K562 (cell line): ENCODE data around the gene DOK4. TPM values are rescaled to one million over a fixed set of nuclear protein-coding genes. Genes with fewer than 3 reads are reported as not detected.

Experiments
- ASH1L ChIP-seq: fragments of 450-650 bp; IDR thresholded peaks from 2 replicates; pipeline ENCODE4 v1.6.1; 2018; ENCODE audit warnings: borderline replicate concordance, mild to moderate bottlenecking, low read depth; ENCODE audit not compliant: partially characterized antibody
- ATF6 ChIP-seq: sonication (generic); formaldehyde crosslinking; IDR thresholded peaks from 2 replicates; pipeline ENCODE4 v1.4.0; 2020; ENCODE audit warnings: mild to moderate bottlenecking, missing genetic modification reagents
- BRF1 ChIP-seq: IDR thresholded peaks from 3 replicates; pipeline ENCODE4 v1.6.1; 2011; ENCODE audit warnings: borderline replicate concordance, mild to moderate bottlenecking; ENCODE audit not compliant: insufficient read length; ENCODE audit errors: extremely low read depth
- FOXA3 ChIP-seq, 2 experiments: fragments of 450-650 bp in 1 of 2; sonication (generic) in 1 of 2; formaldehyde crosslinking; IDR thresholded peaks in 1 of 2; conservative IDR thresholded peaks in 1 of 2; 2 replicates each; pipeline versions ENCODE4 v1.4.0 to v1.8.0; 2020 to 2022; ENCODE audit warnings: mild to moderate bottlenecking in 2 of 2, missing genetic modification reagents in 1 of 2
- HEY1 ChIP-seq: fragments of 250-450 bp; sonication (Bioruptor Pico); IDR thresholded peaks from 2 replicates; pipeline ENCODE4 v1.5.0; 2020; ENCODE audit warnings: mild to moderate bottlenecking, moderate library complexity, borderline replicate concordance
- HMGXB4 ChIP-seq: sonication (generic); formaldehyde crosslinking; IDR thresholded peaks from 2 replicates; pipeline ENCODE4 v1.8.1; 2023; ENCODE audit warnings: mild to moderate bottlenecking, missing genetic modification reagents
- HOXB6 ChIP-seq: fragments of 250-450 bp; sonication (Bioruptor Pico); IDR thresholded peaks from 2 replicates; pipeline ENCODE4 v1.5.1; 2022; ENCODE audit warnings: mild to moderate bottlenecking, borderline replicate concordance
- IFI16 ChIP-seq: fragments of 250-450 bp; sonication (Bioruptor Pico); IDR thresholded peaks from 2 replicates; pipeline ENCODE4 v2.1.2; 2022; ENCODE audit warnings: mild to moderate bottlenecking, inconsistent platforms
- MED1 ChIP-seq: sonication (generic); formaldehyde crosslinking; IDR thresholded peaks from 2 replicates; pipeline ENCODE4 v1.8.1; 2023; ENCODE audit warnings: missing genetic modification reagents, borderline replicate concordance
- MEIS2 ChIP-seq: fragments of 450-650 bp; IDR thresholded peaks from 2 replicates; pipeline ENCODE4 v1.6.1; 2014; ENCODE audit warnings: mild to moderate bottlenecking; ENCODE audit not compliant: partially characterized antibody
- MXI1 ChIP-seq: IDR thresholded peaks from 2 replicates; pipeline ENCODE4 v1.6.1; 2011; ENCODE audit warnings: low read depth, mild to moderate bottlenecking, improper control_type of control experiment, low read length
- NCOA4 ChIP-seq: fragments of 450-650 bp; IDR thresholded peaks from 2 replicates; pipeline ENCODE4 v1.6.1; 2018; ENCODE audit warnings: mild to moderate bottlenecking; ENCODE audit not compliant: partially characterized antibody
- PCBP1 ChIP-seq: fragments of 200-400 bp; formaldehyde crosslinking; IDR thresholded peaks from 2 replicates; pipeline ENCODE4 v1.6.1; 2018; ENCODE audit warnings: mild to moderate bottlenecking, low read depth, low read length; ENCODE audit not compliant: poor library complexity, severe bottlenecking
- POLR3A ChIP-seq: IDR thresholded peaks from 2 replicates; pipeline ENCODE4 v1.6.1; 2011; ENCODE audit warnings: borderline replicate concordance, mild to moderate bottlenecking, moderate library complexity; ENCODE audit not compliant: insufficient read length, insufficient read depth; ENCODE audit errors: extremely low read depth
- PURB ChIP-seq: sonication (generic); formaldehyde crosslinking; IDR thresholded peaks from 2 replicates; pipeline ENCODE4 v1.9.0; 2021; ENCODE audit warnings: low read depth, mild to moderate bottlenecking, missing genetic modification reagents
- RNF2 ChIP-seq: sonication (generic); IDR thresholded peaks from 2 replicates; pipeline ENCODE4 v1.6.1; 2016
- SMAD4 ChIP-seq: fragments of 250-450 bp; sonication (Bioruptor Pico); conservative IDR thresholded peaks from 2 replicates; pipeline ENCODE4 v1.8.0; 2021; ENCODE audit warnings: inconsistent platforms, mild to moderate bottlenecking, moderate library complexity
- SP2 ChIP-seq: IDR thresholded peaks from 2 replicates; pipeline ENCODE4 v1.6.1; 2011; ENCODE audit warnings: mild to moderate bottlenecking, low read depth, low read length, moderate library complexity; ENCODE audit not compliant: poor library complexity, severe bottlenecking; ENCODE audit errors: extremely low read depth
- TFAM ChIP-seq: fragments of 250-450 bp; sonication (Bioruptor Pico); conservative IDR thresholded peaks from 2 replicates; pipeline ENCODE4 v1.5.0; 2021; ENCODE audit warnings: mild to moderate bottlenecking, moderate library complexity
- USF1 ChIP-seq: sonication (generic); formaldehyde crosslinking; IDR thresholded peaks from 2 replicates; pipeline ENCODE4 v1.9.0; 2022; ENCODE audit warnings: mild to moderate bottlenecking, missing genetic modification reagents
- ZFX ChIP-seq: sonication (generic); formaldehyde crosslinking; IDR thresholded peaks from 2 replicates; pipeline ENCODE4 v1.8.0; 2022; ENCODE audit warnings: mild to moderate bottlenecking, missing genetic modification reagents, moderate library complexity
- ZNF584 ChIP-seq: fragments of 200-800 bp; sonication (Bioruptor generic); IDR thresholded peaks from 2 replicates; pipeline ENCODE4 v1.6.1; 2016; ENCODE audit warnings: low read depth, mild to moderate bottlenecking, missing genetic modification characterization, missing compliant biosample characterization
- ZSCAN29 ChIP-seq: fragments of 450-650 bp; IDR thresholded peaks from 2 replicates; pipeline ENCODE4 v1.6.1; 2017
- polyA plus RNA-seq, 8 experiments: library from polyadenylated mRNA; depleted of rRNA in 4 of 8; stranded (reverse) in 5 of 8; unstranded in 3 of 8; fragments of >200 nt; fragmentation: Nextera tagmentation in 2 of 8; fragmentation: Illumina TruSeq in 1 of 8; extraction: Ambion mirVana in 2 of 8; extraction: Trizol in 1 of 8; gene quantifications; 2 replicates each; pipeline versions ENCODE4 v1.2.1 to v1.2.3, GENCODE V29; 2011 to 2014; ENCODE audit warnings: inconsistent platforms in 1 of 8, missing spikeins in 1 of 8
- total RNA-seq, 7 experiments: library from RNA; depleted of rRNA in 6 of 7; stranded (reverse); fragments of >200 nt in 6 of 7; fragmentation: Illumina TruSeq in 2 of 7; extraction: Trizol in 2 of 7; gene quantifications; 2 replicates each; pipeline versions ENCODE4 v1.2.1 to v1.2.3, GENCODE V29; 2011 to 2021; ENCODE audit warnings: low replicate concordance in 1 of 7

The DOK4 gene
- total and polyA plus RNA-seq, 9 of the 15 experiments (the other 6 are each of a cell fraction or from before 2014, with no cell fraction given), result 0.10 to 14.4 (median 8.3) TPM

GRCh38 chr16:57447186-57447962, 38.9 kb downstream of the DOK4 start, which contains the start of the genes CIAPIN1 and COQ9 (continued):
- no peak for TF ChIP-seq NCOA4
- no peak for TF ChIP-seq BRF1
- no peak for TF ChIP-seq MEIS2
- TF ChIP-seq POLR3A, result no peak
- no peak for TF ChIP-seq FOXA3 (CRISPR knock-in tag; conservative IDR thresholded peaks at IDR 0.05 in 1 of 2, IDR thresholded peaks at IDR 0.05 in 1 of 2)
- TF ChIP-seq HMGXB4 (CRISPR knock-in tag), result peak; percentile 63; the same call in 1 of the 2 replicates
- TF ChIP-seq RNF2, result peak; percentile 62; the same call in 1 of the 2 replicates
- TF ChIP-seq SMAD4 (CRISPR knock-in tag), result no peak
- TF ChIP-seq ZSCAN29, result no peak
- TF ChIP-seq HEY1 (CRISPR knock-in tag), result no peak
- TF ChIP-seq PCBP1, result peak; percentile 97
- TF ChIP-seq MXI1, result no peak; the same call in 1 of the 2 replicates
- no peak for TF ChIP-seq HOXB6 (CRISPR knock-in tag)
- no peak for TF ChIP-seq MED1
- no peak for TF ChIP-seq TFAM (CRISPR knock-in tag)
- peak; percentile 81 for TF ChIP-seq ZFX (CRISPR knock-in tag)
- TF ChIP-seq ZNF584 (CRISPR knock-in tag), result no peak
- TF ChIP-seq ASH1L, result no peak
- no peak for TF ChIP-seq USF1 (CRISPR knock-in tag)
- TF ChIP-seq ATF6, result no peak; the same call in 1 of the 2 replicates
- TF ChIP-seq PURB (CRISPR knock-in tag), result no peak
- no peak for TF ChIP-seq SP2
- TF ChIP-seq IFI16 (CRISPR knock-in tag), result no peak
